Measurements from ENCODE around the gene DVL2. TPM values are rescaled to one million over a fixed set of nuclear protein-coding genes. Genes with fewer than 3 reads are reported as not detected.

The DVL2 gene
- total RNA-seq, 1 donor from 2014 or later = 17.2 TPM

DNA sequence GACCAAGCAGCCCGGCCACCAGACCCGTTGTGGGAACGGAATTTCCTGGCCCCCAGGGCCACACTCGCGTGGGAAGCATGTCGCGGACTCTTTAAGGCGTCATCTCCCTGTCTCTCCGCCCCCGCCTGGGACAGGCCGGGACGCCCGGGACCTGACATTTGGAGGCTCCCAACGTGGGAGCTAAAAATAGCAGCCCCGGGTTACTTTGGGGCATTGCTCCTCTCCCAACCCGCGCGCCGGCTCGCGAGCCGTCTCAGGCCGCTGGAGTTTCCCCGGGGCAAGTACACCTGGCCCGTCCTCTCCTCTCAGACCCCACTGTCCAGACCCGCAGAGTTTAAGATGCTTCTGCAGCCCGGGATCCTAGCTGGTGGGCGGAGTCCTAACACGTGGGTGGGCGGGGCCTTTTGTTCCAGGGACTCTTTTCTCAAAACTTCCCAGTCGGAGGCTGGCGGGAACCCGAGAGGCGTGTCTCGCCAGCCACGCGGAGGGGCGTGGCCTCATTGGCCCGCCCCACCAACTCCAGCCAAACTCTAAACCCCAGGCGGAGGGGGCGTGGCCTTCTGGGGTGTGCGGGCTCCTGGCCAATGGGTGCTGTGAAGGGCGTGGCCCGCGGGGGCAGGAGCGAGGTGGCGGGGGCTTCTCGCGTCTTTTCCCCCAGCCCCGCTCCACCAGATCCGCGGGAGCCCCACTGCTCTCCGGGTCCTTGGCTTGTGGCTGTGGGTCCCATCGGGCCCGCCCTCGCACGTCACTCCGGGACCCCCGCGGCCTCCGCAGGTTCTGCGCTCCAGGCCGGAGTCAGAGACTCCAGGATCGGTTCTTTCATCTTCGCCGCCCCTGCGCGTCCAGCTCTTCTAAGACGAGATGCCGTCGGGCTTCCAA, 47.0 kb upstream of the DVL2 start, which contains the start of gene SLC2A4:
TSS of gene SLC2A4 (plus strand) at position 645 of the 879 bp plus-strand sequence. CDS start at position 862, 217 bp downstream.
- H3K9me3 ChIP-seq = no peaks in the 10 kb centered on the region
- intact Hi-C loops (cut with DNase I) = loop anchor here (1.0 to 2.0 kb wide), 2 partner anchors 29 to 67 kb away; partner anchors contain the start of gene ELP5
- peak within 1 kb of the TSS; percentile 56 for H3K4me3 ChIP-seq
- TF ChIP-seq, protein P1, sequence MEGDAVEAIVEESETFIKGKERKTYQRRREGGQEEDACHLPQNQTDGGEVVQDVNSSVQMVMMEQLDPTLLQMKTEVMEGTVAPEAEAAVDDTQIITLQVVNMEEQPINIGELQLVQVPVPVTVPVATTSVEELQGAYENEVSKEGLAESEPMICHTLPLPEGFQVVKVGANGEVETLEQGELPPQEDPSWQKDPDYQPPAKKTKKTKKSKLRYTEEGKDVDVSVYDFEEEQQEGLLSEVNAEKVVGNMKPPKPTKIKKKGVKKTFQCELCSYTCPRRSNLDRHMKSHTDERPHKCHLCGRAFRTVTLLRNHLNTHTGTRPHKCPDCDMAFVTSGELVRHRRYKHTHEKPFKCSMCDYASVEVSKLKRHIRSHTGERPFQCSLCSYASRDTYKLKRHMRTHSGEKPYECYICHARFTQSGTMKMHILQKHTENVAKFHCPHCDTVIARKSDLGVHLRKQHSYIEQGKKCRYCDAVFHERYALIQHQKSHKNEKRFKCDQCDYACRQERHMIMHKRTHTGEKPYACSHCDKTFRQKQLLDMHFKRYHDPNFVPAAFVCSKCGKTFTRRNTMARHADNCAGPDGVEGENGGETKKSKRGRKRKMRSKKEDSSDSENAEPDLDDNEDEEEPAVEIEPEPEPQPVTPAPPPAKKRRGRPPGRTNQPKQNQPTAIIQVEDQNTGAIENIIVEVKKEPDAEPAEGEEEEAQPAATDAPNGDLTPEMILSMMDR (IDR thresholded peaks at IDR 0.05) = no peak
- peaks cover 9 to 16% of the 10 kb centered on the region in 2 donors for H3K4me1 ChIP-seq
- no peaks in the 10 kb centered on the region for H3K36me3 ChIP-seq
- no peaks in the 10 kb centered on the region for H3K27me3 ChIP-seq
- peak within 1 kb of the TSS; percentile 73 to 81 for H3K27ac ChIP-seq
- peak; percentile 73 to 94 for DNase-seq (ENCODE audit: low spot score in 2 of 2)

DNA sequence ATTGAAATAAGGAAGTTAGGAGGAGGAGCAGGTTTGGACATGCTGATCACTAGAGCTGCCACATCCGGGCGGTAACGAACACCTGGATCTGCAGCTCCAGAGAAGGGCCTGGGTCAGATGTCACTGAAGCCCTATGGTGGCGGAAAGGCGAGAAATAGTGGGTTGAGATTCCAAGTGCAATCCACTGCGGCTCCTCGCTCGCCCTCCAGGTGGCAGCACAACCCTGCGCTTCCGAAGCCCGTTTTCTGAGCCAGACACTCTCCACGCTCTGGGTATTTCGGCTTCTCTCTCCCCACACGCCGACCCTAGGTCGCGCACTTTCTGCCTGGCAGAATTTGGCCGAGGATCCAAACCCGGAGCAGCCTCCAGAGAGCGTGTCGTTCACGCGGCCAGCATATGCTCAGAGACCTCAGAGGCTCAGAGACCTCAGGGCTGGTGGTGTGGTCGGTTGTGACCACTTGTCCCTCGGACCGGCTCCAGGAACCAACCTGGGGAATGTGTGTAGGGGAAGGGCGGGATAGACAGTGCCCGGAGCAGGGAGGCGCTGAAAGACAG, 46.3 kb upstream of the DVL2 start:
- H3K9me3 ChIP-seq = no peaks in the 10 kb centered on the region
- peaks cover 9 to 16% of the 10 kb centered on the region in 2 donors for H3K4me1 ChIP-seq
- H3K36me3 ChIP-seq = no peaks in the 10 kb centered on the region
- intact Hi-C loops (cut with DNase I) = loop anchor here (1.0 to 2.0 kb wide), 4 partner anchors 16 to 66 kb away; partner anchors contain the start of gene ELP5
- DNase-seq (ENCODE audit: low spot score in 2 of 2) = peak in 1 of 2 donors; percentile 89
- H3K4me3 ChIP-seq = peak overlapping the region; percentile 56
- no peaks in the 10 kb centered on the region for H3K27me3 ChIP-seq
- peak overlapping the region; percentile 73 to 81 for H3K27ac ChIP-seq
- TF ChIP-seq, protein P1 (IDR thresholded peaks at IDR 0.05) = peak; percentile 90 to 94 (median 94)

DNA sequence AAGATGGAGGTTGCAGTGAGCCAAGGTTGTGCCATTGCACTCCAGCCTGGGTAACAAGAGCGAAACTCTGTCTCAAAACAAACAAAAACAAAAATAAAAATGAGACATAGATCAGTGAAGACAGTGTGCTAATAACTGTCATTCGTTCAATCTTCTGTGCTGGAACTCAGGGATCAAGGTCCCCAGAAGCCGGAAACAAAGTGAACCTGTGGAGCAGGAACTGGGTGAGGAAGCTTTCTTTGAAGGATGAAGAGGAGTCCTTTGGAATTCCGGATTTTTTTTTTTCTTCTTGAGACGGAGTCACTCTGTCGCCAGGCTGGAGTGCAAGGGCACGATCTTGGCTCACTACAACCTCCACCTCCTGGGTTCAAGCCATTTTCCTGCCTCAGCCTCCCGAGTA, 45.1 kb upstream of the DVL2 start:
- intact Hi-C loops (cut with DNase I) = no loop called here
- Histone ChIP-seq H3K36me3 (no peaks in the 10 kb centered on the region), H3K9me3 (no peaks in the 10 kb centered on the region), H3K27ac (no peak overlapping the region), H3K27me3 (no peaks in the 10 kb centered on the region), H3K4me3 (no peak overlapping the region), H3K4me1 (peaks cover 9 to 16% of the 10 kb centered on the region in 2 donors)
- no peak for DNase-seq (ENCODE audit: low spot score in 2 of 2)
- TF ChIP-seq, protein P1 (IDR thresholded peaks at IDR 0.05) = no peak

DNA sequence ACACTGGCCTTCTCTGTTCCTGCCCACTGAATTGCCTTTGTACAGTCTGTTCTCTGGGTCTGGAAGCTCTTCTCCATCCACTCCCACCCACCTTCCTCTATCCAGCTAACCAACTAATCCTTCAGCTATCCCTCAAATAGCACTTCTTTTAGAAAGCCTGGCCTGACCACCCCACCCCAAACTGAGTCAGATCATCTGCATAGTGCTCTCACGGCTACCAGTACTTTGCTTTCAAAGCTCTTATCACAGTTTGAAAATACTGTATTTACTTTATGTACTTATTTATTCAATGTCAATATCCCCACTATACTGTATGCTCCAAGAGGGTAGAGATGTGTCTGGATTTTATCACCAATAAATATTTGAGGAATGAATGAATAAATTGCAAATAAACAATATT, 32.5 kb upstream of the DVL2 start:
- DNase-seq (ENCODE audit: low spot score in 2 of 2) = no peak

DNA sequence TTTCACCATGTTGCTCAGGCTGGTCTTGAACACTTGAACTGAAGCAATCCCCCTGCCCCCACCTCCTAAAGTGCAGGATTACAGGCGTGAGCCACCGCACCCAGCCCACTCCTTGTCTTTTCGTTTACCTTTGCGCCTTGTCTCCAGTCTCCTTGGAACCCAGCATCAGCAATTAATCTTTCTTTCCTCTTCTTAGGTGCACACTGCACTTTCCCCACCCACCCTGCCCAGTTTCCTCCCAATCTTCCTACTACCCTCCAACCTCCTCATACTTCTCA, 29.4 kb upstream of the DVL2 start:
- TF ChIP-seq, protein P1 (IDR thresholded peaks at IDR 0.05) = no peak
- Histone ChIP-seq H3K4me1 (peaks cover 8 to 13% of the 10 kb centered on the region in 2 donors), H3K27me3 (peaks cover 17% of the 10 kb centered on the region), H3K36me3 (peaks cover 0 to 12% of the 10 kb centered on the region in 2 donors), H3K27ac (no peak overlapping the region), H3K9me3 (no peaks in the 10 kb centered on the region), H3K4me3 (peak overlapping the region in 1 of 2 donors; percentile 53)
- no peak for DNase-seq (ENCODE audit: low spot score in 2 of 2)
- intact Hi-C loops (cut with DNase I) = no loop called here

More for the DNA sequence above, 32.5 kb upstream of the DVL2 start:
- Histone ChIP-seq H3K36me3 (no peaks in the 10 kb centered on the region), H3K27me3 (peaks cover 13% of the 10 kb centered on the region), H3K4me3 (no peak overlapping the region), H3K4me1 (peaks cover 8% of the 10 kb centered on the region in 2 donors), H3K27ac (no peak overlapping the region), H3K9me3 (no peaks in the 10 kb centered on the region)
- intact Hi-C loops (cut with DNase I) = no loop called here
- TF ChIP-seq, protein P1 (IDR thresholded peaks at IDR 0.05) = no peak
